H9 (cell line): ENCODE data around the gene DMAP1. TPM values are rescaled to one million over a fixed set of nuclear protein-coding genes. Genes with fewer than 3 reads are reported as not detected.
A peak's percentile ranks its signal among the peaks of the same experiment; 100 is the strongest.

Source experiments
- DNase-seq: peaks from one replicate; pipeline ENCODE4 v3.0.0-alpha.2; 2017
- H2AFZ ChIP-seq: one replicate; pipeline ENCODE4 v1.6.1; 2013; ENCODE audit warnings: mild to moderate bottlenecking, low read length, control low read depth, moderate library complexity
- H2AK5ac ChIP-seq: 2 replicates; pipeline ENCODE4 v1.6.1; 2013; ENCODE audit warnings: low read length, control low read depth, mixed read lengths; ENCODE audit not compliant: insufficient read length
- H2BK120ac ChIP-seq: one replicate; pipeline ENCODE4 v1.6.1; 2013; ENCODE audit warnings: low read depth, mild to moderate bottlenecking, low read length, control low read depth, inconsistent platforms; ENCODE audit not compliant: poor library complexity, severe bottlenecking
- H2BK12ac ChIP-seq: 2 replicates; pipeline ENCODE4 v1.6.1; 2013; ENCODE audit warnings: low read length, control low read depth, mixed read lengths, low read depth; ENCODE audit not compliant: insufficient read length
- H2BK15ac ChIP-seq: 2 replicates; pipeline ENCODE4 v1.6.1; 2013; ENCODE audit warnings: low read depth, low read length, control low read depth
- H2BK20ac ChIP-seq: one replicate; pipeline ENCODE4 v1.6.1; 2013; ENCODE audit warnings: low read depth, mild to moderate bottlenecking, low read length, control low read depth, inconsistent platforms; ENCODE audit not compliant: poor library complexity, severe bottlenecking
- H2BK5ac ChIP-seq: 2 replicates; pipeline ENCODE4 v1.6.1; 2013; ENCODE audit warnings: low read length, control low read depth, mixed read lengths; ENCODE audit not compliant: insufficient read length
- H3K14ac ChIP-seq: 2 replicates; pipeline ENCODE4 v1.6.1; 2013; ENCODE audit warnings: low read length, control low read depth; ENCODE audit not compliant: insufficient read depth
- H3K18ac ChIP-seq: 2 replicates; pipeline ENCODE4 v1.6.1; 2013; ENCODE audit warnings: low read depth, mild to moderate bottlenecking, mixed read lengths, low read length, control low read depth; ENCODE audit not compliant: insufficient read length
- H3K23ac ChIP-seq: 2 replicates; pipeline ENCODE4 v1.6.1; 2013; ENCODE audit warnings: low read length, control low read depth, mixed read lengths, low read depth; ENCODE audit not compliant: insufficient read length
- H3K23me2 ChIP-seq: 2 replicates; pipeline ENCODE4 v1.6.1; 2013; ENCODE audit warnings: low read depth, mild to moderate bottlenecking, mixed read lengths, low read length, control low read depth; ENCODE audit not compliant: insufficient read length, poor library complexity, severe bottlenecking
- H3K27ac ChIP-seq: 2 replicates; pipeline ENCODE4 v1.5.1; 2013; ENCODE audit warnings: low read length, control low read depth, mixed read lengths, low read depth; ENCODE audit not compliant: insufficient read length
- H3K27me3 ChIP-seq: 2 replicates; pipeline ENCODE4 v1.6.1; 2013; ENCODE audit warnings: low read length, control low read depth, inconsistent platforms; ENCODE audit not compliant: insufficient read depth
- H3K4ac ChIP-seq: 2 replicates; pipeline ENCODE4 v1.6.1; 2013; ENCODE audit warnings: low read depth, mild to moderate bottlenecking, control low read depth, inconsistent platforms, low read length, moderate library complexity
- H3K4me1 ChIP-seq: 2 replicates; pipeline ENCODE4 v1.6.1; 2013; ENCODE audit warnings: low read length, control low read depth, inconsistent platforms; ENCODE audit not compliant: insufficient read depth
- H3K4me2 ChIP-seq: 2 replicates; pipeline ENCODE4 v1.6.1; 2013; ENCODE audit warnings: low read length, control low read depth, mixed read lengths; ENCODE audit not compliant: insufficient read length, insufficient read depth
- H3K56ac ChIP-seq: 2 replicates; pipeline ENCODE4 v1.6.1; 2013; ENCODE audit warnings: low read depth, mild to moderate bottlenecking, mixed read lengths, low read length, control low read depth; ENCODE audit not compliant: insufficient read length
- H3K79me1 ChIP-seq: 2 replicates; pipeline ENCODE4 v1.6.1; 2013; ENCODE audit warnings: low read depth, mild to moderate bottlenecking, moderate library complexity, low read length, control low read depth, inconsistent platforms; ENCODE audit not compliant: insufficient read depth, poor library complexity, severe bottlenecking
- H3K79me2 ChIP-seq: 2 replicates; pipeline ENCODE4 v1.6.1; 2013; ENCODE audit warnings: low read length, control low read depth, inconsistent platforms; ENCODE audit not compliant: insufficient read depth
- H3K9ac ChIP-seq: 2 replicates; pipeline ENCODE4 v1.6.1; 2013; ENCODE audit warnings: low read length, control low read depth, mixed read lengths; ENCODE audit not compliant: insufficient read length; ENCODE audit errors: extremely low read depth
- H3K9me3 ChIP-seq: one replicate; pipeline ENCODE4 v1.6.1; 2013; ENCODE audit warnings: low read depth, low read length, inconsistent platforms; ENCODE audit not compliant: control insufficient read depth
- H3T11ph ChIP-seq: one replicate; pipeline ENCODE4 v1.6.1; 2013; ENCODE audit warnings: mild to moderate bottlenecking, low read length, control low read depth, inconsistent platforms
- H4K20me1 ChIP-seq: one replicate; pipeline ENCODE4 v1.6.1; 2013; ENCODE audit not compliant: control insufficient read depth, insufficient read length, insufficient read depth
- H4K5ac ChIP-seq: 2 replicates; pipeline ENCODE4 v1.6.1; 2013; ENCODE audit warnings: low read depth, mild to moderate bottlenecking, mixed read lengths, low read length, control low read depth; ENCODE audit not compliant: insufficient read length
- H4K8ac ChIP-seq: replicated peaks from 2 replicates; pipeline ENCODE4 v1.6.1; 2013; ENCODE audit warnings: low read length, control low read depth, mixed read lengths, low read depth; ENCODE audit not compliant: insufficient read length
- H4K91ac ChIP-seq: 2 replicates; pipeline ENCODE4 v1.6.1; 2013; ENCODE audit warnings: low read depth, mild to moderate bottlenecking, moderate library complexity, mixed read lengths, low read length, control low read depth; ENCODE audit not compliant: insufficient read length
- H3K27ac Mint-ChIP-seq, 3 experiments: 2 replicates in 2 of 3; 3 replicates in 1 of 3; pipeline ENCODE4 v1.8.0; 2020 to 2021; ENCODE audit warnings: mixed read lengths in 3 of 3, mild to moderate bottlenecking in 1 of 3, moderate library complexity in 1 of 3
- H3K27me3 Mint-ChIP-seq: 2 replicates; pipeline ENCODE4 v1.8.0; 2021; ENCODE audit warnings: low read depth, mild to moderate bottlenecking, moderate library complexity, mixed read lengths
- H3K36me3 Mint-ChIP-seq, 3 experiments: 2 replicates in 2 of 3; 3 replicates in 1 of 3; pipeline ENCODE4 v1.8.0; 2020 to 2021; ENCODE audit warnings: low read depth in 3 of 3, mixed read lengths in 3 of 3; ENCODE audit not compliant: insufficient read depth in 1 of 3
- H3K4me1 Mint-ChIP-seq, 2 experiments: 2 replicates each; pipeline ENCODE4 v1.8.0; 2020; ENCODE audit warnings: mixed read lengths in 2 of 2
- H3K4me3 Mint-ChIP-seq, 2 experiments: 2 replicates in 1 of 2; 3 replicates in 1 of 2; pipeline ENCODE4 v1.8.0; 2020 to 2021; ENCODE audit warnings: mild to moderate bottlenecking in 2 of 2, mixed read lengths in 2 of 2, moderate library complexity in 1 of 2
- H3K9me3 Mint-ChIP-seq, 2 experiments: 2 replicates in 1 of 2; 3 replicates in 1 of 2; pipeline ENCODE4 v1.8.0; 2020; ENCODE audit warnings: mild to moderate bottlenecking in 2 of 2, mixed read lengths in 2 of 2, moderate library complexity in 1 of 2
- CTCF ChIP-seq: fragments of 200-600 bp; sonication (generic); conservative IDR thresholded peaks from 3 replicates; pipeline ENCODE4 v1.8.0; 2021; ENCODE audit warnings: antibody characterized with exemption, mild to moderate bottlenecking
- total RNA-seq: library from RNA; stranded (reverse); gene quantifications from 2 replicates; pipeline ENCODE4 v1.2.1, GENCODE V29; 2021

The DMAP1 gene
- total RNA-seq, 1 experiment from 2014 or later, result 55.3 TPM

- Mint-ChIP-seq H3K27ac (no peak overlapping the region), H3K27me3 (peaks cover 9% of the 10 kb centered on the region), H3K4me1 (peaks cover 3 to 5% of the 10 kb centered on the region in 2 experiments; a peak in 3 of 4 replicates), H3K9me3 (no peaks in the 10 kb centered on the region), H3K36me3 (no peaks in the 10 kb centered on the region), H3K4me3 (no peak overlapping the region)
- Histone ChIP-seq H3K79me1 (no peaks in the 10 kb centered on the region), H3K14ac (no peak overlapping the region), H2BK120ac (no peak overlapping the region), H4K5ac (peak overlapping the region; percentile 63), H3K4me1 (no peaks in the 10 kb centered on the region), H2BK12ac (no peak overlapping the region), H3T11ph (no peak overlapping the region), H3K4ac (no peak overlapping the region), H3K27ac (no peak overlapping the region), H2BK5ac (no peak overlapping the region), H3K18ac (no peak overlapping the region), H4K8ac (no peak overlapping the region), H2BK15ac (no peak overlapping the region), H3K23me2 (no peaks in the 10 kb centered on the region), H3K23ac (no peak overlapping the region), H3K27me3 (no peaks in the 10 kb centered on the region), H2AK5ac (no peak overlapping the region), H3K4me2 (no peak overlapping the region), H2BK20ac (no peak overlapping the region), H3K9me3 (no peaks in the 10 kb centered on the region), H3K9ac (no peak overlapping the region), H2AFZ (no peak overlapping the region), H3K79me2 (no peaks in the 10 kb centered on the region), H3K56ac (no peak overlapping the region), H4K91ac (no peak overlapping the region), H4K20me1 (no peaks in the 10 kb centered on the region)
- DNase-seq, result no peak
- no peak for TF ChIP-seq CTCF
Measured at GRCh38 chr1:44208226-44208625, 5.0 kb upstream of the DMAP1 start.
